ENCODE data around the gene CHST8. TPM values are rescaled to one million over a fixed set of nuclear protein-coding genes. Genes with fewer than 3 reads are reported as not detected.

The CHST8 gene
- polyA plus RNA-seq, 3 donors, result not detected

GRCh38 chr19:33749619-33750175, 127.9 kb downstream of the CHST8 start:
- no peak overlapping the region for H3K27ac ChIP-seq (ENCODE audit: low read depth in 1 of 2, low read length in 2 of 2)
- H3K27me3 ChIP-seq (ENCODE audit: control insufficient read depth in 2 of 2, insufficient read depth in 2 of 2, low read length in 2 of 2), result no peaks in the 10 kb centered on the region
- H3K4me1 ChIP-seq (ENCODE audit: control insufficient read depth in 1 of 2, insufficient read depth in 2 of 2, low read length in 2 of 2), result no peaks in the 10 kb centered on the region
- no peak overlapping the region for H3K4me3 ChIP-seq (replicated peaks in 1 of 3; ENCODE audit: low read depth in 2 of 3, low read length in 3 of 3)
- intact Hi-C loops (cut with micrococcal nuclease), result no loop called here
- no peaks in the 10 kb centered on the region for H3K36me3 Mint-ChIP-seq
- H3K4me2 ChIP-seq (replicated peaks; ENCODE audit: extremely low read depth, low read length, poor library complexity, severe bottlenecking), result no peak overlapping the region
- H3K9me3 Mint-ChIP-seq, result no peaks in the 10 kb centered on the region
- TF ChIP-seq CTCF (IDR thresholded peaks at IDR 0.05), result no peak
- no peaks in the 10 kb centered on the region for H4K20me1 ChIP-seq (ENCODE audit: insufficient read depth, low read length)
- peaks cover 1 to 3% (median 3%) of the 10 kb centered on the region in 3 donors for H3K27me3 Mint-ChIP-seq (ENCODE audit: low read depth in 3 of 3)
- no peak overlapping the region for H3K27ac Mint-ChIP-seq
- H3K4me3 Mint-ChIP-seq, result no peak overlapping the region
- no peaks in the 10 kb centered on the region for H3K79me2 ChIP-seq (ENCODE audit: insufficient read depth, low read length)
- no peaks in the 10 kb centered on the region for H3K4me1 Mint-ChIP-seq
- H3K36me3 ChIP-seq (replicated peaks in 1 of 2; ENCODE audit: control insufficient read depth in 1 of 2, insufficient read depth in 2 of 2, low read length in 2 of 2), result no peaks in the 10 kb centered on the region
- no peak overlapping the region for H3K9ac ChIP-seq (ENCODE audit: insufficient read depth, low read length, poor library complexity, severe bottlenecking)
- 88% methylated on average over 12 of the region's 12 CpGs for WGBS (ENCODE audit: insufficient coverage)
- no peak overlapping the region for H2AFZ ChIP-seq (ENCODE audit: insufficient read depth, low read depth, low read length, poor library complexity, severe bottlenecking)
- H3K9me3 ChIP-seq (replicated peaks in 1 of 2; ENCODE audit: control insufficient read depth in 1 of 2, insufficient read depth in 1 of 2, low read length in 2 of 2), result no peaks in the 10 kb centered on the region
- no peak for DNase-seq

GRCh38 chr19:33750587-33751435, 129.1 kb downstream of the CHST8 start:
- Mint-ChIP-seq H3K4me1 (no peaks in the 10 kb centered on the region), H3K9me3 (no peaks in the 10 kb centered on the region), H3K27me3 (ENCODE audit: low read depth in 3 of 3) (peaks cover 1 to 7% (median 3%) of the 10 kb centered on the region in 3 donors), H3K27ac (no peak overlapping the region), H3K36me3 (no peaks in the 10 kb centered on the region), H3K4me3 (no peak overlapping the region)
- H3K4me2 ChIP-seq (replicated peaks; ENCODE audit: extremely low read depth, low read length, poor library complexity, severe bottlenecking), result no peak overlapping the region
- DNase-seq, result no peak
- H4K20me1 ChIP-seq (ENCODE audit: insufficient read depth, low read length), result no peaks in the 10 kb centered on the region
- no peak for TF ChIP-seq CTCF (IDR thresholded peaks at IDR 0.05)
- H2AFZ ChIP-seq (ENCODE audit: insufficient read depth, low read depth, low read length, poor library complexity, severe bottlenecking), result no peak overlapping the region
- H3K9ac ChIP-seq (ENCODE audit: insufficient read depth, low read length, poor library complexity, severe bottlenecking), result no peak overlapping the region
- H3K27ac ChIP-seq (ENCODE audit: low read depth in 1 of 2, low read length in 2 of 2), result no peak overlapping the region
- intact Hi-C loops (cut with micrococcal nuclease), result no loop called here
- no peaks in the 10 kb centered on the region for H3K4me1 ChIP-seq (ENCODE audit: control insufficient read depth in 1 of 2, insufficient read depth in 2 of 2, low read length in 2 of 2)
- H3K36me3 ChIP-seq (replicated peaks in 1 of 2; ENCODE audit: control insufficient read depth in 1 of 2, insufficient read depth in 2 of 2, low read length in 2 of 2), result no peaks in the 10 kb centered on the region
- H3K4me3 ChIP-seq (replicated peaks in 1 of 3; ENCODE audit: low read depth in 2 of 3, low read length in 3 of 3), result no peak overlapping the region
- H3K79me2 ChIP-seq (ENCODE audit: insufficient read depth, low read length), result no peaks in the 10 kb centered on the region
- no peaks in the 10 kb centered on the region for H3K9me3 ChIP-seq (replicated peaks in 1 of 2; ENCODE audit: control insufficient read depth in 1 of 2, insufficient read depth in 1 of 2, low read length in 2 of 2)
- 82% methylated on average over 14 of the region's 18 CpGs for WGBS (ENCODE audit: insufficient coverage)
- H3K27me3 ChIP-seq (ENCODE audit: control insufficient read depth in 2 of 2, insufficient read depth in 2 of 2, low read length in 2 of 2), result no peaks in the 10 kb centered on the region

Measured in CD14-positive monocyte (primary cell).